NCI-H2081 treated with DMSO at 0.1 percent for 48 hours (cell line): ENCODE data around the gene NLGN1.

ENCODE experiments used
- DNase-seq: peaks from one replicate; lab custom pipeline; 2025; lab: John Stamatoyannopoulos, UW

Gene NLGN1

GRCh38 chr3:173838644-173839043 lies 441.1 kb downstream of the NLGN1 start:
- no peak for DNase-seq

DNA sequence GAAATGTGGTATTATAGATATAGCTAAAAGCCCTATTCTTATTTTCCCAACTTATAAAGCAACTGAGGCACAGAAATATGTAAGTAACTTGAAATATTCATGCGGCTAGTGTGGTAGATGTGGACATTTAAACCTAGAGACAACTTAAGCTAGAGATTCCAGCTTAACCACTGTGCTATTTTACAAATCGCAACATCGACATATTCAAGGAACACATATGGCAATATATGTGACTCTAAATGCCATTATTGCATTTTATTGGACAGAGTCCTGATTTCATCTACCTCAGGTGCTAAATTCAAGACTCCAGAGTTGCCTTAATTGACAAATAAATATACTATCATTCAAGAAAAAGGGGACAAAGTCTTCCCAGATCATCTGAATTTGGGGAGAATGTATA lies 442.3 kb downstream of the NLGN1 start:
- DNase-seq: no peak

DNA sequence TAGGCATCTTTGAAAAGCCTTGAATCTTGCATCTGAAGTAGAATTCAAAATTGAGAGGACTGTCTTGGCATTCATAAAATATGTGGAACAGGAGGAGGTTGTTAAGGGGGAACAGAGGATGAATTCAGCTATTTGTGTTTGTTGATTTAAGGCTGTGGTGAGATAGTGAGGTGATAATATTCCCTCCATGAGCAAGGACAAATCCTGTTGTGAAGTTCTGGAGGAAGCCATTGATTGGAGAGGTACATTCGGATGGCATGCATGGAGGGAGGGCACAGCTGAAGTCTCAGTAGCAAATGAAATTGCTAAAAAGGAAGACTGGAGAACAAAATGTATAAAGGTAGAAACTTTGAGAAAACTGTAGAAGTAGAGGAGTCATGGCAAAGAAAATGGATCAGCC lies 443.8 kb downstream of the NLGN1 start:
- DNase-seq: no peak

DNA sequence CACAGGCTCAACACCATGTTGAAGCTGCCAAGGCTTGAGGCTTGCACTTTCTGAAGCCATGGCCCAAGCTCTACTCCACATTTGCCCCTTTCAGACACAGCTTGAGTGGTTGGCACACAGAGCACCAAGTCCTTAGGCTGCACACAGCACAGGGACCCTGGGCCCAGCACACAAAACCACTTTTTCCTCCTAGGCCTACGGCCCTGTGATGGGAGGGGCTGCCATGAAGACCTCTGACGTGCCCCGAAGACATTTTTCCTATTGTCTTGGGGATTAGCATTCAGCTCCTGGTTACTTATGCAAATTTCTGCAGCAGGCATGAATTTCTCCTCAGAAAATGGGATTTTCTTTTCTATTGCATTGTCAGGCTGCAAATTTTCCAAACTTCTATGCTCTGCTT lies 445.5 kb downstream of the NLGN1 start:
- no peak for DNase-seq

DNA sequence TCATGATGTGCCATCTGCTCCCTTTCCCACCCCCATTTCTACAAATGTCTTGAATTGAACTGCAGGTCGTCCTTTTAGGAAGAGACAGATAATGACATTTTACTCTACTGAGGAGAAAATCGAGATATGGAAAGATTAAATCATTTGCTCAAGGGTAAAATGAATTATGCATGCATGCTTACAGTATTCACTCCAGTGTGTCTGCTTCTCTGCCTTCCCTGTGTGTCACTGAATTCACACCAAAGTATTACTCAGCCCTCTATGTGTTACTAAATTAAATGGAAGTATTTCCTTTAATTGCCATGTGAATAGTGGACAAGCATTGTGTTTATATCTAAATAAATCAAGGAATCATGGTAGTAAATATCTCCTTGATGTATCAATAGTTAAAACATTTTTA lies 449.0 kb downstream of the NLGN1 start:
- DNase-seq: no peak

GRCh38 chr3:173849489-173849888 lies 451.9 kb downstream of the NLGN1 start:
- DNase-seq: no peak

DNA sequence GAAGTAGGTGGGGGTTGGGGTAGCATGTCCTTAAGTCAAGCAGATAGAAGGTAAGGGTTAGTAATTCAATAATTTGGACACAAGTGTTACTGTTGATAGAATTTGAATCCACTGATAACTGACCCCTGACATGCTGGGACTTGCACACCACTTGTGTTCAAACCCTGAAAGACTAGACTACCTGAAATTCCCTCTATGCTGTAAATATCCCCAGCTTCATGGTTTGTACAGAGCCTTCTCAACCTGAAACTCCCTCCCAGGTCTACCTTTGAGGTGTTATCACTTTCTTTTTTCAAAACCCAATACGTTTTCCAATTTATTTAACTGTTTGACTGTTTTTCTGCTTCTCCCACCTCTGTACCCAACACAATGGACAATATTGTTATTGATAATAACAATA lies 459.6 kb downstream of the NLGN1 start:
- no peak for DNase-seq

DNA sequence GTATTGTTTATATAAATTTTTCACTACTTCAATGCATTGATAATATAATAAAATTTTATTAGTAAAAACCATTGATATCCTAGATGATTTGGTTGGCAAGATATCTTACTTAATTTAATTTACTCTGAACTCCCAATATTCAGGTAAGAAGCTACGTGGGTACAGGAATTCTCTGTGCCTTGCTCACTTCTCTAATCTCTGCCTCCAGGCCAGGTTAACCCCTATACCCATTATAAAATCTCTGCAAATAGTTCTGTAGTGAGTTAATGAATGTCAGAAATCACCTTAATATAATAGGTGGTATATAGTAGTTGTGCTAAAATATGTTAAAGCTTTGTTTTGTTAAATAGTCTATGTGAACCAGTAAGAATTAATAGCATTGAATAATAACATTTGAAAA lies 465.2 kb downstream of the NLGN1 start:
- no peak for DNase-seq

GRCh38 chr3:173863551-173863950 lies 466.0 kb downstream of the NLGN1 start:
- DNase-seq: no peak

DNA sequence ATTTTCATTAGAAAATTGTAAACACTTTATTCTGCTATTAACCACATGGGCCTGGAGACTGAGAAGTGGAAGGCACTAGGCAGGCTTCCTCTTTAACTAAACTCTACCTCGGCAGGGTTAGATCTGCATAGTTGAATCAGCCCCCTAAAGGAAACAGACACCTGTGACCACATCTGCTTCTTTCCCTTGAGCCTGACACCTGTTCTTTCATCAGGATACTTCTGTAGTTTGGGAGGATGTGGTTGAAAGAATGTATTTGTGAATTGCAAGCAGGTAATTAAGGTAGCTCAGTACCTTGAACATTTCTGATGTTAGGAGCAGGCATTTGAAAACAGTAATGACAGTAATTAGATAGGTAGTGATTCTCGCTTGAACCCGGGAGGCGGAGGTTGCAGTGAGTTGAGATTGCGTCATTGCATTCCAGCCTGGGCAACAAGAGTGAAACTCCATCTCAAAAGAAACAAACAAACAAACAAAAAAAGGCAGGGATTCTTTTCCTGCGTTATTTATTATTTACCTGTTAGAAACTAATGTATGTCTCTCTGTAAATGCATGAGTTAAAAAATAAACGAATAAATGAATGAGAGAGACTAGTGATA lies 468.5 kb downstream of the NLGN1 start:
- no peak for DNase-seq

DNA sequence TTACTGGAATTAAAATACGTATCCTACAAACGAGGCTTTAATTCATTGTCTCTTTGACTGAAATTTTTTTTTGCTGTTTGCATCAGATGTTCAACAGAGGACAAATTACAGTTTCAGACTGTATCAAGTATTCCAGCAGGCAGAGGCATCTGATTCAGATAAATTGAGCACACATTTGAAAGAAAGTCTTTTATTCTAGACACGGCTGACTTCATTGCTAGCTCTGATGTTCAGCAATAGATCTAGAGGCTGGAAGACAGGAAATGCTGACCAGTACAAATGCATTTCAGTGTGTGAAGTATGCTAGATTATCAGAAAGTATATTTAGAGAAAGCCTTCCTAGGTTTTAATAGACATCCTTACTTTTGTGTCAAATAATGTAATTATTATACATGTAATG lies 472.2 kb downstream of the NLGN1 start:
- no peak for DNase-seq

- DNase-seq: no peak
Observed at GRCh38 chr3:173870976-173871375, 473.4 kb downstream of the NLGN1 start.

DNA sequence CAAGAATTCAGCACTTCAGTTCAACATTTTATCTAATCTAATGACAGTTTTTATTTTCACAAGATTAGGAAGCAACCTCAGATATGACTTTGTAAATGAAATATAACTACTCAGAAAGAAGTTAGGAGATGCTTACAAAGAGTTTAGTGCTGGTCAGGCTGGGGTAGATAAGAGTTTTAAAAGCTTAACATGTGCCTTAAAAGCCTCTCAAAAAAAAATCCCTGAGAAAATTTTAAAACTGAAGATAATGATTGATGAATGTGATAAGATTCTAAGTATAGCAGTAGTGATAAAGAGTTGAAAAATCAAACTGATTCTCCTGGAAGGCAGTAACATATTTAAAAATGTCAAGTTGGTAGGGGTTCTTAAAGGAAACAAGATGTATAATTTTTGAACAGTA lies 478.2 kb downstream of the NLGN1 start:
- no peak for DNase-seq

DNA sequence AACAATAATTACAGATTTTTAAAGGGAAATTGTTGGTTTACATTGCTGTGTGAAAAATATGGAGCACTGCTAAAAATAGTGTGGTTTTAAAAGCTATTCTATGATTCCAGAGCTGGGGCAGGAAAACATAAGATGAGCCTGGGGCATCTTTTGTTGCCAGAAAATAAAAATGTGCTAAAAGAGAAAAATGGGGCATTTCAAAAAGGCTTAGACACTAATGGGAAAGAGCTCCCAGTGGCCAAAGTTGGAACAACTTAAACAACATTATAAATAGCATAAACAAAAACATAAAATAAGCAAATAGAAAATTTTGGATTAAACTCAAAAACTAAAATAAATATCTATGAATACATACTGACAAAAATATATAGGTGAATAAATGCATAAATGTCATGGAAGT lies 478.9 kb downstream of the NLGN1 start:
- no peak for DNase-seq

GRCh38 chr3:173887888-173888287 lies 490.3 kb downstream of the NLGN1 start:
- DNase-seq: no peak

DNA sequence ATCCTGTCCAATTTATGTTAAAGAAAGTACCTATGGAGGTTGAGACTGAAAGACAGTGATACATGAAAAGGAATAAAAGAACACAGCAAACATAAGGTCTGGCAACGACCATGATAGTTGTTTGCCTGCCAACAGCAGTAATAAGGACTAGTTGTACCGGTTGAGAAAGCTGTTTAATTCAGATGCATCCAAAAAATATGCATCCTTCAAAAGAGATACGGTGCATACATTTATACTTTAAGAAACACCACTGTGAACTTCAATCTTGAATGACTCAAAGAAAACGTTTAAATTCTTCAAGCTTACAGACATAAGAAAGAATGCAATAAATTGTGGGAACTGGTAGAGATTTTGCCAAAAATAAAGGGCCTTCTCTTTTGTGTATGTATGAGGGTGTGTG lies 492.1 kb downstream of the NLGN1 start:
- no peak for DNase-seq

GRCh38 chr3:173890091-173890490 lies 492.5 kb downstream of the NLGN1 start:
- DNase-seq: no peak

DNA sequence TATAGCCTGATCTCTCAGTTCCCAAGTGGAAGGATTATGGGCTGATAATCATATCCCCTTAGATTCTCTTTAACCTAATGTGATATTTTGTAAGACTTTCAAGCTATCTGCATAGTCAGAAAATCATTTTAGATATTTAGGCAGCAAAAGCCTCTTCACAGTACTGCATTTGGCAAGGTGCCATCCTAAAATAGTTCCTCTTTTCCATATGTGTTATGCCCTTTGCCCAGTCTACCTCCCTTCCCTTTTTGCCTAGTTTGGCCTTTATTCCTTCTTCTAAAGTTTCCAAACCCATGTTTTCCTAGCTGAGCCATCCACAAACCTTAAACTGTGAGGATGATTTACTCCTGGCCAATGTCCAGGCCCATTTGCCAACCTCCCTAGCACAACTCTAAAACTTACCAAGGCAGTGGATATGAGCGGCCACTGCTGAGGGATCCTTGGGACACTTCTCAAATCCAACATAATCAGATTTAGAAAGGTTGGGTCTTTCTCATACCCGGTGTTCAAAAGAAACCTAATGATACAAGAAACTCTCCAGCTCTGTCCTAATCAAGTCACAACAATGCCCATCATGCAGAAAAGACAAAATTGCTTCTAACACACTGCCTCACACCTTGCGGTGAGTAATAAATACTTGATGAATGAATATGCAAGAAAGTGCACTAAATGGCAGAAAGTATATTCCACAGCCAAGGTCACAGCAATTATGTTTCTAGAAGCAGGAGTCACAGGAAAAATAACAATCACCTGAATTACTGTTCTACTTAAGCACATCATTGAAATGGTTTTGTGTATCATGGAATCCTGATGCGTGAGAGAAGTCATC lies 493.9 kb downstream of the NLGN1 start:
- DNase-seq: no peak

- DNase-seq: no peak
Observed at GRCh38 chr3:173892547-173892946, 495.0 kb downstream of the NLGN1 start.

- no peak for DNase-seq
Observed at GRCh38 chr3:173893066-173893465, 495.5 kb downstream of the NLGN1 start.

DNA sequence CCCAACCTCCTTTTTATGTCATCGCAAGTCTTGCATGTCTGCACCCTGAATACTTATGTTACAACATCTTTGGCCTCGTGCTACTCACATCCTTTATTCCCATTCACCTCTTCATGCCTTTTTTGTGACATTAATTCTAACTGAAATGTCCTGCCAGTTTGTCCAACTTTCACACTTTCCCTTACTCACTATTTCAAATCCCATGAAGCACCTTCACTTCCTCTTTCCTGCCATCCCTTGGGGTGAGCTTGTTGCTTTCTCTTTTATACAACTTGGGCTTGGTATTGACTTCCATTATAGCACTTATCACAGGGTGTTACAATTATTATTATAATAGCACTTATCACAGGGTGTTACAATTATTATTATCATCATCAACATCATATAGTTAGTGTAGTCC lies 496.3 kb downstream of the NLGN1 start:
- no peak for DNase-seq

GRCh38 chr3:173897631-173898030 lies 500.1 kb downstream of the NLGN1 start:
- DNase-seq: no peak

- no peak for DNase-seq
Observed at GRCh38 chr3:173901649-173902048, 504.1 kb downstream of the NLGN1 start.

DNA sequence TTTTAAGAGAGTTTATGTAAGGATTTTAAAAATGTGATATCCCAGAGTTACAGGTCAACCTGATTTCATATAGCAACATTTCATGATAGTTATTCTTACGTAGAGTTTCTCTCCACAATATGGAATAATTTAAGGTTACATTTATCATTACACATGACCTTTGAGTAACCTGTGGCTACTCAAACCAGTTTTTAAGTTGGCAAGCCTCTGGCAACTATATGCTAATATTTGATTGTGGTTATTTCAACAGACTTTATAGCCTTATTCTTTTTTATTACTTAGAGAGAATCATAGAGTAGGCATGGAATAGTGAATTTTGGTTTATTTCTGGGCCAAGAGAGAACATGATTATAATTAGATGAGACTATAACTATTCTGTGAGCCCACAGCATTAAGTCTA lies 504.9 kb downstream of the NLGN1 start:
- no peak for DNase-seq
